ENCODE data around the gene CD151. TPM values are rescaled to one million over a fixed set of nuclear protein-coding genes. Genes with fewer than 3 reads are reported as not detected.

Gene CD151
- polyA plus RNA-seq, 1 donor (not counting 4 experiments of a cell fraction or from before 2014, with no cell fraction given): 434 TPM

DNA sequence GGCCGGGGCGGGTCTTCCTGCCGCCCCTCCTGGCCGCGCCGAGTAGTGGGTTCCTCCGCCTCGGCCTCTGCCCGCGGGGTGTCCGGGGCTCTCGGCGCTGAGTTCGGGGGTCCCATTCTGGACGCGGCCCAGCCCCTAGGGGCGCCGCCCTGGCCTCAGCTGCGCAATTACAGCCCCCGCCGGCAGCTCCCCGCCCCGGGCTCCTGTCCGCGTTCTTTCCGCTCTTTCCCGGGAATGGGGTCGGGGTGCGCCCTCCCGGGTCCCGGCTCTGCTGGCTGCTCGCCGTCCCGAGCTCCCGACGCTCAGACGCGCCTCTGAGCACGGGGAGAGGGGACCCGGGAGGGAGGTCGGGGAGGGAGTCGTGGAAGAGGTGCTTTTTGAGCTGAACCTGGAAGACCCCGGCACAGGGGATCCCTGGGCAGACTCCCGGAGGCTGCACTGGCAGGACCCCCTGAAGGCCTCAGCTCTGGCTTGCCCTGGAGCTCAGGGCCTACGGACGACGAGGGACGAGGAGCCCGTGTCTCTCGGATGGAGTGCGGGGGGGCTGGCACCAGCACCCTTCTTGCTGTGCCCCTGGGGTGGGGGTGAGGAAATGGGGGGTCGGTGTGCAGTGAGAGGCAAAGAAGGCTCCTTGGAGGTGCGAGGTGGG, 10.5 kb downstream of the CD151 start:
- Histone ChIP-seq H3K9me3 (ENCODE audit: control insufficient read depth, low read depth, low read length) (no peaks in the 10 kb centered on the region), H3K27me3 (ENCODE audit: control insufficient read depth, extremely low read depth, insufficient read depth, low read length) (no peaks in the 10 kb centered on the region), H2AFZ (ENCODE audit: control insufficient read depth, low read length) (no peak overlapping the region), H3K4me3 (ENCODE audit: control insufficient read depth in 2 of 3, extremely low read depth in 1 of 3, insufficient read depth in 2 of 3, low read depth in 1 of 3, low read length in 3 of 3) (peak overlapping the region; percentile 92 to 96 (median 95)), H3K79me2 (ENCODE audit: control insufficient read depth, insufficient read depth, low read length) (peaks cover 52% of the 10 kb centered on the region), H3K4me1 (ENCODE audit: control insufficient read depth, extremely low read depth, insufficient read depth, low read length) (peaks cover 59% of the 10 kb centered on the region), H3K9me1 (ENCODE audit: control insufficient read depth, extremely low read depth, insufficient read depth, low read length) (peaks cover 8% of the 10 kb centered on the region), H3K27ac (ENCODE audit: control insufficient read depth, insufficient read depth, low read length) (peak overlapping the region; percentile 74), H4K20me1 (ENCODE audit: control insufficient read depth, extremely low read depth, insufficient read depth, low read length) (peaks cover 19% of the 10 kb centered on the region), H3K4me2 (ENCODE audit: control insufficient read depth, extremely low read depth, insufficient read depth, low read depth, low read length) (peak overlapping the region; percentile 90), H3K9ac (ENCODE audit: control insufficient read depth, extremely low read depth, insufficient read depth, low read length) (peak overlapping the region; percentile 90), H3K36me3 (ENCODE audit: control insufficient read depth in 2 of 2, extremely low read depth in 1 of 2, insufficient read depth in 2 of 2, low read length in 2 of 2) (peaks cover 11 to 25% of the 10 kb centered on the region in 2 experiments)
- dilution Hi-C loops (cut with MboI; ENCODE audit: extremely low pct_ligation_motif_present, low sequenced_read_pairs): no loop called here
- FAIRE-seq (no peak), DNase-seq (ENCODE audit: low read depth, low spot score) (no peak)
- TF ChIP-seq, protein P1, sequence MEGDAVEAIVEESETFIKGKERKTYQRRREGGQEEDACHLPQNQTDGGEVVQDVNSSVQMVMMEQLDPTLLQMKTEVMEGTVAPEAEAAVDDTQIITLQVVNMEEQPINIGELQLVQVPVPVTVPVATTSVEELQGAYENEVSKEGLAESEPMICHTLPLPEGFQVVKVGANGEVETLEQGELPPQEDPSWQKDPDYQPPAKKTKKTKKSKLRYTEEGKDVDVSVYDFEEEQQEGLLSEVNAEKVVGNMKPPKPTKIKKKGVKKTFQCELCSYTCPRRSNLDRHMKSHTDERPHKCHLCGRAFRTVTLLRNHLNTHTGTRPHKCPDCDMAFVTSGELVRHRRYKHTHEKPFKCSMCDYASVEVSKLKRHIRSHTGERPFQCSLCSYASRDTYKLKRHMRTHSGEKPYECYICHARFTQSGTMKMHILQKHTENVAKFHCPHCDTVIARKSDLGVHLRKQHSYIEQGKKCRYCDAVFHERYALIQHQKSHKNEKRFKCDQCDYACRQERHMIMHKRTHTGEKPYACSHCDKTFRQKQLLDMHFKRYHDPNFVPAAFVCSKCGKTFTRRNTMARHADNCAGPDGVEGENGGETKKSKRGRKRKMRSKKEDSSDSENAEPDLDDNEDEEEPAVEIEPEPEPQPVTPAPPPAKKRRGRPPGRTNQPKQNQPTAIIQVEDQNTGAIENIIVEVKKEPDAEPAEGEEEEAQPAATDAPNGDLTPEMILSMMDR (optimal IDR thresholded peaks at IDR 0.05 in 1 of 3, IDR thresholded peaks at IDR 0.05 in 1 of 3, conservative IDR thresholded peaks at IDR 0.05 in 1 of 3; ENCODE audit: extremely low read depth in 1 of 3, insufficient read depth in 2 of 3, low read length in 3 of 3): no peak
- no peak for TF ChIP-seq EZH2 (IDR thresholded peaks at IDR 0.05; ENCODE audit: low read length)

GRCh38 chr11:843818-844692, 11.3 kb downstream of the CD151 start:
- H2AFZ ChIP-seq (ENCODE audit: control insufficient read depth, low read length): no peak overlapping the region
- H3K79me2 ChIP-seq (ENCODE audit: control insufficient read depth, insufficient read depth, low read length): peaks cover 51% of the 10 kb centered on the region
- dilution Hi-C loops (cut with MboI; ENCODE audit: extremely low pct_ligation_motif_present, low sequenced_read_pairs): no loop called here
- H3K36me3 ChIP-seq (ENCODE audit: control insufficient read depth in 2 of 2, extremely low read depth in 1 of 2, insufficient read depth in 2 of 2, low read length in 2 of 2): peaks cover 6 to 20% of the 10 kb centered on the region in 2 experiments
- DNase-seq (ENCODE audit: low read depth, low spot score) (no peak), FAIRE-seq (peak; percentile 60)
- H3K27me3 ChIP-seq (ENCODE audit: control insufficient read depth, extremely low read depth, insufficient read depth, low read length): no peaks in the 10 kb centered on the region
- TF ChIP-seq EZH2 (IDR thresholded peaks at IDR 0.05; ENCODE audit: low read length): no peak
- TF ChIP-seq, protein P1 (optimal IDR thresholded peaks at IDR 0.05 in 1 of 3, IDR thresholded peaks at IDR 0.05 in 1 of 3, conservative IDR thresholded peaks at IDR 0.05 in 1 of 3; ENCODE audit: extremely low read depth in 1 of 3, insufficient read depth in 2 of 3, low read length in 3 of 3): peak in 1 of 3 experiments; percentile 5
- peak overlapping the region; percentile 90 for H3K9ac ChIP-seq (ENCODE audit: control insufficient read depth, extremely low read depth, insufficient read depth, low read length)
- H4K20me1 ChIP-seq (ENCODE audit: control insufficient read depth, extremely low read depth, insufficient read depth, low read length): peaks cover 23% of the 10 kb centered on the region
- peaks cover 62% of the 10 kb centered on the region for H3K4me1 ChIP-seq (ENCODE audit: control insufficient read depth, extremely low read depth, insufficient read depth, low read length)
- H3K9me3 ChIP-seq (ENCODE audit: control insufficient read depth, low read depth, low read length): no peaks in the 10 kb centered on the region
- peaks cover 5% of the 10 kb centered on the region for H3K9me1 ChIP-seq (ENCODE audit: control insufficient read depth, extremely low read depth, insufficient read depth, low read length)
- peak overlapping the region; percentile 92 to 96 (median 95) for H3K4me3 ChIP-seq (ENCODE audit: control insufficient read depth in 2 of 3, extremely low read depth in 1 of 3, insufficient read depth in 2 of 3, low read depth in 1 of 3, low read length in 3 of 3)
- H3K27ac ChIP-seq (ENCODE audit: control insufficient read depth, insufficient read depth, low read length): peak overlapping the region; percentile 74
- peak overlapping the region; percentile 90 for H3K4me2 ChIP-seq (ENCODE audit: control insufficient read depth, extremely low read depth, insufficient read depth, low read depth, low read length)
